ENCODE data around the gene DCAF11. TPM values are rescaled to one million over a fixed set of nuclear protein-coding genes. Genes with fewer than 3 reads are reported as not detected.

Gene DCAF11
- total RNA-seq, 1 experiment from 2014 or later, result 43.1 TPM

GRCh38 chr14:24072881-24073877 lies 41.4 kb upstream of the DCAF11 start:
- Histone ChIP-seq H3K9me3 (replicated peaks) (no peaks in the 10 kb centered on the region), H3K4me3 (no peak overlapping the region), H3K4me1 (replicated peaks) (no peaks in the 10 kb centered on the region), H3K36me3 (no peaks in the 10 kb centered on the region), H3K27me3 (replicated peaks) (peaks cover 19% of the 10 kb centered on the region; the same call in 1 of the 2 replicates), H3K27ac (no peak overlapping the region)
- no peak for DNase-seq (ENCODE audit: low read depth in 1 of 2, low spot score in 2 of 2)

GRCh38 chr14:24074625-24075484 lies 39.7 kb upstream of the DCAF11 start:
- DNase-seq (ENCODE audit: low read depth in 1 of 2, low spot score in 2 of 2), result no peak
- peaks cover 16% of the 10 kb centered on the region; the same call in 1 of the 2 replicates for H3K27me3 ChIP-seq (replicated peaks)

GRCh38 chr14:24075485-24076301 lies 38.9 kb upstream of the DCAF11 start:
- no peak for DNase-seq (ENCODE audit: low read depth in 1 of 2, low spot score in 2 of 2)

More at GRCh38 chr14:24074625-24075484, 39.7 kb upstream of the DCAF11 start:
- Histone ChIP-seq H3K36me3 (no peaks in the 10 kb centered on the region), H3K4me3 (no peak overlapping the region), H3K27ac (no peak overlapping the region), H3K4me1 (replicated peaks) (no peaks in the 10 kb centered on the region), H3K9me3 (replicated peaks) (no peaks in the 10 kb centered on the region)

GRCh38 chr14:24076302-24076601 lies 38.3 kb upstream of the DCAF11 start:
- Histone ChIP-seq H3K27ac (no peak overlapping the region), H3K36me3 (no peaks in the 10 kb centered on the region), H3K4me1 (replicated peaks) (peaks cover 6% of the 10 kb centered on the region), H3K9me3 (replicated peaks) (no peaks in the 10 kb centered on the region), H3K4me3 (no peak overlapping the region), H3K27me3 (replicated peaks) (peaks cover 25% of the 10 kb centered on the region)
- no peak for DNase-seq (ENCODE audit: low read depth in 1 of 2, low spot score in 2 of 2)

More at GRCh38 chr14:24075485-24076301, 38.9 kb upstream of the DCAF11 start:
- Histone ChIP-seq H3K27ac (no peak overlapping the region), H3K27me3 (replicated peaks) (peaks cover 19% of the 10 kb centered on the region), H3K9me3 (replicated peaks) (no peaks in the 10 kb centered on the region), H3K36me3 (no peaks in the 10 kb centered on the region), H3K4me3 (no peak overlapping the region), H3K4me1 (replicated peaks) (peaks cover under 1% of the 10 kb centered on the region)

- Histone ChIP-seq H3K27me3 (replicated peaks) (peaks cover 27% of the 10 kb centered on the region), H3K9me3 (replicated peaks) (no peaks in the 10 kb centered on the region), H3K27ac (no peak overlapping the region), H3K36me3 (no peaks in the 10 kb centered on the region), H3K4me3 (no peak overlapping the region), H3K4me1 (replicated peaks) (peaks cover 10% of the 10 kb centered on the region)
- DNase-seq (ENCODE audit: low read depth in 1 of 2, low spot score in 2 of 2), result no peak
Measured at GRCh38 chr14:24077086-24077485, 37.5 kb upstream of the DCAF11 start.

- Histone ChIP-seq H3K9me3 (replicated peaks) (no peaks in the 10 kb centered on the region), H3K36me3 (no peaks in the 10 kb centered on the region), H3K4me3 (no peak overlapping the region), H3K27me3 (replicated peaks) (peaks cover 30% of the 10 kb centered on the region), H3K27ac (no peak overlapping the region), H3K4me1 (replicated peaks) (peaks cover 10% of the 10 kb centered on the region)
- DNase-seq (ENCODE audit: low read depth in 1 of 2, low spot score in 2 of 2), result no peak
Measured at GRCh38 chr14:24078146-24078545, 36.4 kb upstream of the DCAF11 start.

GRCh38 chr14:24079491-24080141 lies 35.0 kb upstream of the DCAF11 start:
- peaks cover 34% of the 10 kb centered on the region for H3K27me3 ChIP-seq (replicated peaks)
- no peak for DNase-seq (ENCODE audit: low read depth in 1 of 2, low spot score in 2 of 2)
- no peak overlapping the region for H3K4me3 ChIP-seq
- no peak overlapping the region for H3K27ac ChIP-seq
- no peaks in the 10 kb centered on the region for H3K9me3 ChIP-seq (replicated peaks)
- H3K36me3 ChIP-seq, result no peaks in the 10 kb centered on the region
- H3K4me1 ChIP-seq (replicated peaks), result peaks cover 10% of the 10 kb centered on the region

- no peak overlapping the region for H3K4me3 ChIP-seq
- no peak for DNase-seq (ENCODE audit: low read depth in 1 of 2, low spot score in 2 of 2)
- peaks cover 10% of the 10 kb centered on the region for H3K4me1 ChIP-seq (replicated peaks)
- no peaks in the 10 kb centered on the region for H3K9me3 ChIP-seq (replicated peaks)
- no peaks in the 10 kb centered on the region for H3K36me3 ChIP-seq
- peaks cover 34% of the 10 kb centered on the region for H3K27me3 ChIP-seq (replicated peaks)
- H3K27ac ChIP-seq, result no peak overlapping the region
Measured at GRCh38 chr14:24080142-24080530, 34.4 kb upstream of the DCAF11 start.

GRCh38 chr14:24080888-24081738 lies 33.5 kb upstream of the DCAF11 start:
- Histone ChIP-seq H3K4me3 (peak overlapping the region; percentile 33), H3K27me3 (replicated peaks) (peaks cover 34% of the 10 kb centered on the region), H3K4me1 (replicated peaks) (peaks cover 10% of the 10 kb centered on the region), H3K9me3 (replicated peaks) (no peaks in the 10 kb centered on the region), H3K27ac (no peak overlapping the region), H3K36me3 (no peaks in the 10 kb centered on the region)
- DNase-seq (ENCODE audit: low read depth in 1 of 2, low spot score in 2 of 2), result peak in 1 of 2 experiments; percentile 12

- H3K4me3 ChIP-seq, result no peak overlapping the region
- peaks cover 10% of the 10 kb centered on the region for H3K4me1 ChIP-seq (replicated peaks)
- H3K36me3 ChIP-seq, result no peaks in the 10 kb centered on the region
- peaks cover 34% of the 10 kb centered on the region for H3K27me3 ChIP-seq (replicated peaks)
- no peak overlapping the region for H3K27ac ChIP-seq
- H3K9me3 ChIP-seq (replicated peaks), result no peaks in the 10 kb centered on the region
- no peak for DNase-seq (ENCODE audit: low read depth in 1 of 2, low spot score in 2 of 2)
Measured at GRCh38 chr14:24081739-24082211, 32.8 kb upstream of the DCAF11 start.

GRCh38 chr14:24082411-24083080 lies 32.0 kb upstream of the DCAF11 start:
- Histone ChIP-seq H3K4me1 (replicated peaks) (peaks cover 10% of the 10 kb centered on the region), H3K27me3 (replicated peaks) (peaks cover 34% of the 10 kb centered on the region), H3K27ac (no peak overlapping the region), H3K36me3 (no peaks in the 10 kb centered on the region), H3K4me3 (no peak overlapping the region), H3K9me3 (replicated peaks) (no peaks in the 10 kb centered on the region)
- no peak for DNase-seq (ENCODE audit: low read depth in 1 of 2, low spot score in 2 of 2)

- H3K27me3 ChIP-seq (replicated peaks), result peaks cover 34% of the 10 kb centered on the region
- no peak for DNase-seq (ENCODE audit: low read depth in 1 of 2, low spot score in 2 of 2)
Measured at GRCh38 chr14:24083462-24083861, 31.1 kb upstream of the DCAF11 start.

More at GRCh38 chr14:24083462-24083861, 31.1 kb upstream of the DCAF11 start:
- Histone ChIP-seq H3K4me1 (replicated peaks) (peaks cover 10% of the 10 kb centered on the region), H3K9me3 (replicated peaks) (no peaks in the 10 kb centered on the region), H3K27ac (no peak overlapping the region), H3K4me3 (no peak overlapping the region), H3K36me3 (no peaks in the 10 kb centered on the region)

Data from SJSA1 (cell line).